ENCODE data around the gene GRIK1.

- TF ChIP-seq POLR2AphosphoS5 (IDR thresholded peaks at IDR 0.05; ENCODE audit: low read depth, low read length) (no peak), POLR2A (IDR thresholded peaks at IDR 0.05; ENCODE audit: low read depth, low read length) (no peak), TAF1 (IDR thresholded peaks at IDR 0.05; ENCODE audit: borderline replicate concordance, low read depth, low read length) (no peak)
Observed at GRCh38 chr21:29827236-29827635, 112.6 kb downstream of the GRIK1 start.
